ENCODE results near the gene ACTR3C.
A peak's percentile ranks its signal among the peaks of the same experiment; 100 is the strongest.

Gene ACTR3C

GRCh38 chr7:150322833-150323681, at the start of gene ACTR3C, which contains the start of gene LRRC61:
ACTR3C (minus strand) TSS chr7:150323545; CDS start chr7:150295296, 28,249 bp downstream.
LRRC61 (plus strand) TSS chr7:150323355; CDS start chr7:150336862, 13,507 bp downstream.
- H3K4me2 ChIP-seq (ENCODE audit: low read length), result peak within 1 kb of the TSS; percentile 98

GRCh38 chr7:150372271-150373048, 49.1 kb upstream of the ACTR3C start:
- peaks cover 62% of the 10 kb centered on the region for H3K36me3 ChIP-seq (ENCODE audit: control insufficient read depth, low read length)
- H3K79me2 ChIP-seq (ENCODE audit: control insufficient read depth, low read length), result peaks cover 64% of the 10 kb centered on the region
- TF ChIP-seq, protein P1, sequence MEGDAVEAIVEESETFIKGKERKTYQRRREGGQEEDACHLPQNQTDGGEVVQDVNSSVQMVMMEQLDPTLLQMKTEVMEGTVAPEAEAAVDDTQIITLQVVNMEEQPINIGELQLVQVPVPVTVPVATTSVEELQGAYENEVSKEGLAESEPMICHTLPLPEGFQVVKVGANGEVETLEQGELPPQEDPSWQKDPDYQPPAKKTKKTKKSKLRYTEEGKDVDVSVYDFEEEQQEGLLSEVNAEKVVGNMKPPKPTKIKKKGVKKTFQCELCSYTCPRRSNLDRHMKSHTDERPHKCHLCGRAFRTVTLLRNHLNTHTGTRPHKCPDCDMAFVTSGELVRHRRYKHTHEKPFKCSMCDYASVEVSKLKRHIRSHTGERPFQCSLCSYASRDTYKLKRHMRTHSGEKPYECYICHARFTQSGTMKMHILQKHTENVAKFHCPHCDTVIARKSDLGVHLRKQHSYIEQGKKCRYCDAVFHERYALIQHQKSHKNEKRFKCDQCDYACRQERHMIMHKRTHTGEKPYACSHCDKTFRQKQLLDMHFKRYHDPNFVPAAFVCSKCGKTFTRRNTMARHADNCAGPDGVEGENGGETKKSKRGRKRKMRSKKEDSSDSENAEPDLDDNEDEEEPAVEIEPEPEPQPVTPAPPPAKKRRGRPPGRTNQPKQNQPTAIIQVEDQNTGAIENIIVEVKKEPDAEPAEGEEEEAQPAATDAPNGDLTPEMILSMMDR (IDR thresholded peaks at IDR 0.05; ENCODE audit: low read depth, low read length, poor library complexity, severe bottlenecking), result no peak
- TF ChIP-seq EZH2phosphoT487 (IDR thresholded peaks at IDR 0.05; ENCODE audit: borderline replicate concordance, low read length), result no peak
- no peaks in the 10 kb centered on the region for H3K27me3 ChIP-seq (ENCODE audit: control insufficient read depth, low read length)
- no peak overlapping the region for H3K27ac ChIP-seq (ENCODE audit: low read depth, low read length)
- no peak overlapping the region for H3K4me3 ChIP-seq (ENCODE audit: low read length)
- no peak overlapping the region for H3K4me2 ChIP-seq (ENCODE audit: low read length)
- H3K4me1 ChIP-seq (ENCODE audit: control insufficient read depth, low read length), result peaks cover 66% of the 10 kb centered on the region
- peaks cover 12% of the 10 kb centered on the region for H4K20me1 ChIP-seq (ENCODE audit: control insufficient read depth, insufficient read depth, low read depth, low read length)
- H3F3A ChIP-seq (ENCODE audit: control insufficient read depth, insufficient read depth), result peaks cover 24% of the 10 kb centered on the region
- H3K9me2 ChIP-seq (replicated peaks; ENCODE audit: control insufficient read depth, low read length), result no peaks in the 10 kb centered on the region
- no peaks in the 10 kb centered on the region for H3K9me3 ChIP-seq (ENCODE audit: control insufficient read depth, insufficient read depth, low read length)

More at GRCh38 chr7:150322833-150323681, at the start of gene ACTR3C, which contains the start of gene LRRC61:
- no peaks in the 10 kb centered on the region for H3K9me3 ChIP-seq (ENCODE audit: control insufficient read depth, insufficient read depth, low read length)
- H3K27me3 ChIP-seq (ENCODE audit: control insufficient read depth, low read length), result no peaks in the 10 kb centered on the region
- H3K36me3 ChIP-seq (ENCODE audit: control insufficient read depth, low read length), result peaks cover 52% of the 10 kb centered on the region
- no peaks in the 10 kb centered on the region for H3F3A ChIP-seq (ENCODE audit: control insufficient read depth, insufficient read depth)
- peak within 1 kb of the TSS; percentile 72 for H3K27ac ChIP-seq (ENCODE audit: low read depth, low read length)
- no peak for TF ChIP-seq EZH2phosphoT487 (IDR thresholded peaks at IDR 0.05; ENCODE audit: borderline replicate concordance, low read length)
- TF ChIP-seq, protein P1 (IDR thresholded peaks at IDR 0.05; ENCODE audit: low read depth, low read length, poor library complexity, severe bottlenecking), result peak; percentile 65
- peak within 1 kb of the TSS; percentile 99 for H3K4me3 ChIP-seq (ENCODE audit: low read length)
- H3K79me2 ChIP-seq (ENCODE audit: control insufficient read depth, low read length), result peaks cover 38% of the 10 kb centered on the region
- no peaks in the 10 kb centered on the region for H4K20me1 ChIP-seq (ENCODE audit: control insufficient read depth, insufficient read depth, low read depth, low read length)
- peaks cover 29% of the 10 kb centered on the region for H3K4me1 ChIP-seq (ENCODE audit: control insufficient read depth, low read length)
- no peaks in the 10 kb centered on the region for H3K9me2 ChIP-seq (replicated peaks; ENCODE audit: control insufficient read depth, low read length)

DNA sequence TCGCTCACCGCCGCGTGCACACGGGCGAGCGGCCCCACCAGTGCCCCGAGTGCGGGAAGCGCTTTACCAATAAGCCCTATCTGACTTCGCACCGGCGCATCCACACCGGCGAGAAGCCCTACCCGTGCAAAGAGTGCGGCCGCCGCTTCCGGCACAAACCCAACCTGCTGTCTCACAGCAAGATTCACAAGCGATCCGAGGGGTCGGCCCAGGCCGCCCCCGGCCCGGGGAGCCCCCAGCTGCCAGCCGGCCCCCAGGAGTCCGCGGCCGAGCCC, 48.6 kb upstream of the ACTR3C start:
- Histone ChIP-seq H3K36me3 (ENCODE audit: control insufficient read depth, low read length) (peaks cover 62% of the 10 kb centered on the region), H3K4me1 (ENCODE audit: control insufficient read depth, low read length) (peaks cover 66% of the 10 kb centered on the region)

More for the DNA sequence above, 48.6 kb upstream of the ACTR3C start:
- TF ChIP-seq, protein P1 (IDR thresholded peaks at IDR 0.05; ENCODE audit: low read depth, low read length, poor library complexity, severe bottlenecking), result no peak
- TF ChIP-seq EZH2phosphoT487 (IDR thresholded peaks at IDR 0.05; ENCODE audit: borderline replicate concordance, low read length), result no peak
- Histone ChIP-seq H3K27ac (ENCODE audit: low read depth, low read length) (no peak overlapping the region), H3K9me2 (replicated peaks; ENCODE audit: control insufficient read depth, low read length) (no peaks in the 10 kb centered on the region), H3K79me2 (ENCODE audit: control insufficient read depth, low read length) (peaks cover 64% of the 10 kb centered on the region), H3K27me3 (ENCODE audit: control insufficient read depth, low read length) (no peaks in the 10 kb centered on the region), H3K4me2 (ENCODE audit: low read length) (no peak overlapping the region), H3K9me3 (ENCODE audit: control insufficient read depth, insufficient read depth, low read length) (no peaks in the 10 kb centered on the region), H4K20me1 (ENCODE audit: control insufficient read depth, insufficient read depth, low read depth, low read length) (peaks cover 12% of the 10 kb centered on the region), H3F3A (ENCODE audit: control insufficient read depth, insufficient read depth) (peaks cover 24% of the 10 kb centered on the region), H3K4me3 (ENCODE audit: low read length) (no peak overlapping the region)

Measured in DOHH2 (cell line).